ENCODE results near the gene UQCC2. TPM values are rescaled to one million over a fixed set of nuclear protein-coding genes. Genes with fewer than 3 reads are reported as not detected.

UQCC2 gene
- total and polyA plus RNA-seq, 2 of the 8 experiments (the other 6 are each of a cell fraction or from before 2014, with no cell fraction given) = 52.1 to 104 TPM

GRCh38 chr6:33757113-33757512, 45.6 kb upstream of the UQCC2 start:
- no peak overlapping the region for H3K9ac ChIP-seq (replicated peaks in 1 of 4; ENCODE audit: extremely low read depth in 1 of 4, low read depth in 3 of 4, low read length in 3 of 4)
- H3K23ac ChIP-seq (ENCODE audit: insufficient read length) = no peak overlapping the region
- H3K23me2 ChIP-seq (ENCODE audit: low read depth, low read length) = no peaks in the 10 kb centered on the region
- H3K27ac ChIP-seq (ENCODE audit: low read depth, low read length) = no peak overlapping the region
- no peaks in the 10 kb centered on the region for H3K79me1 ChIP-seq (ENCODE audit: low read depth, low read length)
- no peak overlapping the region for H3K4ac ChIP-seq (replicated peaks; ENCODE audit: insufficient read length, low read depth, low read length)
- H3K4me2 ChIP-seq (ENCODE audit: insufficient read depth in 1 of 2, low read depth in 2 of 2, low read length in 2 of 2) = no peak overlapping the region
- no peaks in the 10 kb centered on the region for H3K36me3 ChIP-seq (ENCODE audit: control insufficient read depth in 2 of 4, insufficient read depth in 4 of 4, low read length in 3 of 4)
- no peaks in the 10 kb centered on the region for H3K27me3 ChIP-seq (replicated peaks in 1 of 4; ENCODE audit: control insufficient read depth in 3 of 4, extremely low read depth in 1 of 4, insufficient read depth in 3 of 4, low read length in 3 of 4)
- H2BK20ac ChIP-seq (ENCODE audit: low read length) = no peak overlapping the region
- no peak for FAIRE-seq
- no peak overlapping the region; the same call in 1 of the 2 replicates for H2BK12ac ChIP-seq (ENCODE audit: low read depth, low read length)
- ChIA-PET POLR2A (ENCODE audit: partially characterized antibody) (interaction anchor here (0.9 to 1.4 kb wide), 2 partner anchors 11 to 61 kb away, joined by 3 to 4 read pairs; partner anchors contain the start of gene IP6K3), CTCF (ENCODE audit: partially characterized antibody) (interaction anchor here (0.8 to 12.1 kb wide), 7 partner anchors 9 to 360 kb away, joined by 3 to 171 read pairs (median 3); partner anchors contain the start of gene IP6K3)
- H3K4me3 ChIP-seq (ENCODE audit: extremely low read depth in 1 of 4, insufficient read depth in 2 of 4, low read depth in 3 of 4, low read length in 4 of 4) = no peak overlapping the region
- no peak overlapping the region for H4K5ac ChIP-seq (ENCODE audit: insufficient read length, low read depth, low read length)
- no peak overlapping the region for H3K18ac ChIP-seq (ENCODE audit: extremely low read depth, low read length)
- H2BK5ac ChIP-seq (ENCODE audit: low read depth, low read length) = no peak overlapping the region
- no peak overlapping the region for H3K14ac ChIP-seq (ENCODE audit: insufficient read length)
- H3K4me1 ChIP-seq (replicated peaks in 1 of 4; ENCODE audit: control insufficient read depth in 3 of 4, insufficient read depth in 4 of 4, low read length in 3 of 4) = peaks cover 0 to 8% (median 3%) of the 10 kb centered on the region in 4 experiments; a peak in 4 of 7 replicates
- DNase-seq (ENCODE audit: low read depth in 1 of 2, low spot score in 2 of 2) = no peak
- H4K8ac ChIP-seq (ENCODE audit: extremely low read depth, insufficient read depth, low read length) = no peak overlapping the region; the same call in none of the 2 replicates
- H2AFZ ChIP-seq (ENCODE audit: low read length) = no peak overlapping the region
- no peak overlapping the region for H3K56ac ChIP-seq (replicated peaks; ENCODE audit: insufficient read length, low read depth, low read length)
- no peak overlapping the region for H2BK120ac ChIP-seq (replicated peaks; ENCODE audit: low read depth, low read length)
- no peaks in the 10 kb centered on the region for H3K9me3 ChIP-seq (ENCODE audit: insufficient read depth in 2 of 2, low read depth in 1 of 2, low read length in 1 of 2)
- no peaks in the 10 kb centered on the region for H3K79me2 ChIP-seq (ENCODE audit: control insufficient read depth in 1 of 2, insufficient read depth in 2 of 2, low read length in 2 of 2)
- H2BK15ac ChIP-seq (ENCODE audit: low read length) = 0 out of 2 replicates have a peak overlapping the region, but pooled peaks have one; percentile 75
- no peak overlapping the region for H2AK5ac ChIP-seq (ENCODE audit: low read depth, low read length)
- H4K91ac ChIP-seq (replicated peaks; ENCODE audit: insufficient read length, low read length) = no peak overlapping the region
- no peaks in the 10 kb centered on the region for H4K20me1 ChIP-seq (replicated peaks in 1 of 2; ENCODE audit: control insufficient read depth in 1 of 2, insufficient read depth in 2 of 2, low read length in 2 of 2)
- WGBS, 2 experiments (ENCODE audit: extremely low coverage in 1 of 2, insufficient coverage in 1 of 2, insufficient read length in 1 of 2, insufficient replicate concordance in 2 of 2, low coverage in 1 of 2, low lambda C conversion rate in 2 of 2, missing lambda C conversion rate in 1 of 2) = 82% methylated on average over 3 of the region's 3 CpGs; no CpG with 5 or more reads in 1 of the 2 experiments
- TF ChIP-seq CEBPB (IDR thresholded peaks at IDR 0.05; ENCODE audit: low read depth, low read length) (no peak), RFX5 (IDR thresholded peaks at IDR 0.05; ENCODE audit: borderline replicate concordance, low read depth, low read length) (no peak), HDAC2 (IDR thresholded peaks at IDR 0.05; ENCODE audit: borderline replicate concordance in 1 of 2, low read depth in 2 of 2, low read length in 2 of 2) (no peak), POLR2AphosphoS5 (IDR thresholded peaks at IDR 0.05; ENCODE audit: low read depth, low read length) (no peak), MAFK (IDR thresholded peaks at IDR 0.05; ENCODE audit: low read depth, low read length) (no peak), E2F6 (IDR thresholded peaks at IDR 0.05) (no peak), JUND (IDR thresholded peaks at IDR 0.05; ENCODE audit: low read length) (no peak), CTCF (IDR thresholded peaks at IDR 0.05; ENCODE audit: control extremely low read depth in 1 of 3, insufficient read depth in 1 of 3, low read depth in 1 of 3, low read length in 3 of 3) (no peak), GABPA (IDR thresholded peaks at IDR 0.05; ENCODE audit: borderline replicate concordance, insufficient read depth, low read length) (no peak)
